GM23248 (cell line): ENCODE data around the gene ANP32B.

Experiments used
- EZH2 ChIP-seq: fragments of 200-600 bp; sonication (generic); IDR thresholded peaks from 2 replicates; pipeline ENCODE4 v1.6.1; 2018; ENCODE audit warnings: antibody characterized with exemption, mild to moderate bottlenecking; ENCODE audit not compliant: insufficient read depth, poor library complexity, severe bottlenecking
- EZH2phosphoT487 ChIP-seq: fragments of 200-600 bp; sonication (generic); IDR thresholded peaks from 2 replicates; pipeline ENCODE4 v1.6.1; 2018; ENCODE audit warnings: antibody characterized with exemption, moderate library complexity, mild to moderate bottlenecking, low read depth; ENCODE audit not compliant: insufficient read depth

DNA sequence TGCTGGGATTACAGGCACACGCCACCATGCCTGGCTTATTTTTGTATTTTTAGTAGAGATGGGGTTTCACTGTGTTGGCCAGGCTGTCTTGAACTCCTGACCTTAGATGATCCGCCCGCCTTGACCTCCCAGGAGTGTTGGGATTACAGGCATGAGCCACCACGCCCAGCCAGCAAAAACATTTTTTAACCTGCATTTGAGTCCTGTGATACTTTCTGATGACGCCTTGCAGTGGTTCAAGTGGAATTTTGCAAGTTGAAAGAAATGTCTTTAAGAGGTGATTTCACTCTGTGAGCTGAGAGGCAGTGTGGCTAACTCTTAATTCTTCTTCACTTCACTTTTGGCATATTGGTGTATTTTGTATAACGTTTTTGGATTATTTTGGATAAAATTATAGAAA, 9.1 kb downstream of the ANP32B start:
- TF ChIP-seq EZH2 (no peak), EZH2phosphoT487 (no peak)
